Astrocyte (in vitro differentiated cells and primary cell): Measurements from ENCODE around the gene SUSD3. TPM values are rescaled to one million over a fixed set of nuclear protein-coding genes. Genes with fewer than 3 reads are reported as not detected.

Experiments used
- DNase-seq: peaks from one replicate; pipeline ENCODE4 v3.0.0-alpha.2; 2010; ENCODE audit warnings: low read depth
- FAIRE-seq: peaks from 2 replicates; lab custom pipeline; 2011; peaks lifted over from hg19 to GRCh38; lab: Jason Lieb, UNC
- H2AFZ ChIP-seq: 2 replicates; pipeline ENCODE4 v1.6.0; 2012; ENCODE audit warnings: low read depth, low read length, inconsistent platforms
- H3K27ac ChIP-seq: 2 replicates; pipeline ENCODE4 v1.5.1; 2011; ENCODE audit warnings: low read depth, low read length, inconsistent platforms
- H3K27me3 ChIP-seq: 2 replicates; pipeline ENCODE4 v1.6.0; 2011; ENCODE audit warnings: low read length, inconsistent platforms; ENCODE audit not compliant: insufficient read depth
- H3K36me3 ChIP-seq: 2 replicates; pipeline ENCODE4 v1.5.1; 2011; ENCODE audit warnings: low read length, inconsistent platforms; ENCODE audit not compliant: insufficient read depth
- H3K4me1 ChIP-seq: 2 replicates; pipeline ENCODE4 v1.5.1; 2011; ENCODE audit warnings: low read length, inconsistent platforms; ENCODE audit not compliant: insufficient read depth
- H3K4me2 ChIP-seq: 2 replicates; pipeline ENCODE4 v1.6.0; 2012; ENCODE audit warnings: low read length, inconsistent platforms
- H3K4me3 ChIP-seq: 2 replicates; pipeline ENCODE4 v1.5.1; 2011; ENCODE audit warnings: low read depth, mild to moderate bottlenecking, low read length, inconsistent platforms; ENCODE audit not compliant: insufficient read depth
- H3K79me2 ChIP-seq: 2 replicates; pipeline ENCODE4 v1.6.0; 2012; ENCODE audit warnings: mild to moderate bottlenecking, low read length, inconsistent platforms; ENCODE audit not compliant: insufficient read depth
- H3K9ac ChIP-seq: 2 replicates; pipeline ENCODE4 v1.6.0; 2012; ENCODE audit warnings: mild to moderate bottlenecking, low read length, inconsistent platforms
- H3K9me3 ChIP-seq: 2 replicates; pipeline ENCODE4 v1.5.1; 2012; ENCODE audit warnings: low read depth, mild to moderate bottlenecking, low read length, inconsistent platforms; ENCODE audit not compliant: insufficient read depth
- H4K20me1 ChIP-seq: 2 replicates; pipeline ENCODE4 v1.6.0; 2012; ENCODE audit warnings: low read length, inconsistent platforms; ENCODE audit not compliant: insufficient read depth
- H3K27ac Mint-ChIP-seq: one replicate; pipeline ENCODE4 v1.8.0; 2021; ENCODE audit warnings: mild to moderate bottlenecking, mixed read lengths; ENCODE audit not compliant: unreplicated experiment
- H3K27me3 Mint-ChIP-seq: one replicate; pipeline ENCODE4 v1.8.0; 2021; ENCODE audit warnings: low read depth, mixed read lengths; ENCODE audit not compliant: unreplicated experiment
- H3K36me3 Mint-ChIP-seq: one replicate; pipeline ENCODE4 v1.8.0; 2021; ENCODE audit warnings: low read depth, mixed read lengths; ENCODE audit not compliant: unreplicated experiment
- H3K4me1 Mint-ChIP-seq: one replicate; pipeline ENCODE4 v1.8.0; 2021; ENCODE audit warnings: low read depth, mixed read lengths; ENCODE audit not compliant: unreplicated experiment
- H3K4me3 Mint-ChIP-seq: one replicate; pipeline ENCODE4 v1.8.0; 2021; ENCODE audit warnings: mild to moderate bottlenecking, moderate library complexity, mixed read lengths; ENCODE audit not compliant: unreplicated experiment
- H3K9me3 Mint-ChIP-seq: one replicate; pipeline ENCODE4 v1.8.0; 2021; ENCODE audit warnings: mild to moderate bottlenecking, mixed read lengths; ENCODE audit not compliant: unreplicated experiment
- EZH2 ChIP-seq: IDR thresholded peaks from 2 replicates; pipeline ENCODE4 v1.6.1; 2012; ENCODE audit warnings: mild to moderate bottlenecking, low read length, inconsistent platforms; ENCODE audit not compliant: insufficient read depth
- total RNA-seq: library from RNA; stranded (reverse); gene quantifications from 2 replicates; pipeline ENCODE4 v1.2.1, GENCODE V29; 2021
- TF ChIP-seq, protein P1 (sequence below): IDR thresholded peaks from 2 replicates; pipeline ENCODE4 v1.5.1; 2011; ENCODE audit warnings: low read depth, mild to moderate bottlenecking, inconsistent platforms, low read length, moderate library complexity; ENCODE audit not compliant: insufficient read depth

Gene SUSD3
- total RNA-seq, 1 donor from 2014 or later = not detected

DNA sequence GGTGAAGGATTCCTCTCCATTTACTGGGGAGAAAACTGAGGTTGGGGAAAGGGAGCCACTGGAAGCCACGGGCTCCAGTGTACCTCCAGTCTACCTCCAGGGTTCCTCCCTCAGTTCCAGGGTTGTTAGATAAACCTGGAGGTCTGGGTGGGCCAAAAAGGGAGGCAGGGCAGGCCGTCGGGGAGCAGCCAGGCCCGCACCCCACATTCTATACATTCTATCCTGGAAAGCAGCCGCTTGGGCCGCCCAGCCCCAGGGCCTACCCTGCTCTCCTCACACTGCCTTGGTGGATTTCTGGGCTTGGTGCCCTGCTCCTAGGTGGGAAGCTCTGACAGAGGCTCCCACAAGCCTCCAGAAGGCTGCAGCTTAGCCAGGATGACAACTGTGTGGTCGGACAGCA is 18.1 kb upstream of the SUSD3 start:
- H3K4me3 Mint-ChIP-seq = no peak overlapping the region
- no peak overlapping the region for H3K9ac ChIP-seq
- no peaks in the 10 kb centered on the region for H3K27me3 ChIP-seq
- H3K9me3 ChIP-seq = no peaks in the 10 kb centered on the region
- no peak for DNase-seq
- no peak for TF ChIP-seq EZH2
- TF ChIP-seq, protein P1, sequence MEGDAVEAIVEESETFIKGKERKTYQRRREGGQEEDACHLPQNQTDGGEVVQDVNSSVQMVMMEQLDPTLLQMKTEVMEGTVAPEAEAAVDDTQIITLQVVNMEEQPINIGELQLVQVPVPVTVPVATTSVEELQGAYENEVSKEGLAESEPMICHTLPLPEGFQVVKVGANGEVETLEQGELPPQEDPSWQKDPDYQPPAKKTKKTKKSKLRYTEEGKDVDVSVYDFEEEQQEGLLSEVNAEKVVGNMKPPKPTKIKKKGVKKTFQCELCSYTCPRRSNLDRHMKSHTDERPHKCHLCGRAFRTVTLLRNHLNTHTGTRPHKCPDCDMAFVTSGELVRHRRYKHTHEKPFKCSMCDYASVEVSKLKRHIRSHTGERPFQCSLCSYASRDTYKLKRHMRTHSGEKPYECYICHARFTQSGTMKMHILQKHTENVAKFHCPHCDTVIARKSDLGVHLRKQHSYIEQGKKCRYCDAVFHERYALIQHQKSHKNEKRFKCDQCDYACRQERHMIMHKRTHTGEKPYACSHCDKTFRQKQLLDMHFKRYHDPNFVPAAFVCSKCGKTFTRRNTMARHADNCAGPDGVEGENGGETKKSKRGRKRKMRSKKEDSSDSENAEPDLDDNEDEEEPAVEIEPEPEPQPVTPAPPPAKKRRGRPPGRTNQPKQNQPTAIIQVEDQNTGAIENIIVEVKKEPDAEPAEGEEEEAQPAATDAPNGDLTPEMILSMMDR = no peak
- H3K4me1 Mint-ChIP-seq = peaks cover 2% of the 10 kb centered on the region
- H3K27ac ChIP-seq = no peak overlapping the region
- no peaks in the 10 kb centered on the region for H3K79me2 ChIP-seq
- no peak overlapping the region for H3K27ac Mint-ChIP-seq
- peaks cover 12% of the 10 kb centered on the region for H3K27me3 Mint-ChIP-seq
- H3K4me3 ChIP-seq = no peak overlapping the region
- FAIRE-seq = no peak
- no peak overlapping the region for H3K4me2 ChIP-seq
- H4K20me1 ChIP-seq = no peaks in the 10 kb centered on the region
- H3K9me3 Mint-ChIP-seq = peaks cover 4% of the 10 kb centered on the region
- no peaks in the 10 kb centered on the region for H3K4me1 ChIP-seq
- no peaks in the 10 kb centered on the region for H3K36me3 ChIP-seq
- no peaks in the 10 kb centered on the region for H3K36me3 Mint-ChIP-seq
- H2AFZ ChIP-seq = no peak overlapping the region

DNA sequence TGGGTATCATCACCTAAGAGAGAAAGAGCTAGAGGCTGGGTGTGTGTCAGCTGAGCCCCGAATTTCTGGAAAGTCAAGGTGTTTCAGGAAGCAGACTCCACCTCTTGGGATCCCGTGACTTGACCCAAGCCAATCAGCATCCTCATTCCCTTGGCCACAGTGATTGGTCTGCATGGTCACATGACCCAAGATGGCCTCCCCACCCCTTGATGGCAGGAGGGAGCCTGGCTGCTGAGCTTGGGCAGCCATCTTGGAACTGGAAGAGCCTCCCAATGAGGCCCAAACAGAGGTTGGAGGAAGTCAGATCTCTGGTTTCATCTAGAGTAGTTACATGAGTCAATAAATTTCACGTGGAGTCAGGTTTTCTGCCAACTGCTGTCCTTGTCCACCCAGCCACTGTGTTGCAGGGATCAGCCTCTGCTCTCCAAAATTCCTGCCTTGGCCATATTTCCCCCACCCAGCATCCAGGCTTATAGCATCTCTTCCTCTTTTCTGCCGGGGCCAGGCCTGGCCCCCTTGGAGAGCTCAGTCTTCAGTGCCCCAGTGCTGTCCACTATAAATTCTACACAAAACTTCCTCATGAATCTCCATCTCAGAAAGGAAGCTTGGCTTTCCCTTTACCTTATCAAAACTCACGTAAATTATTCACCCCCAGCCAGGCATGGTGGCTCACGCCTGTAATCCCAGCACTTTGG is 17.2 kb upstream of the SUSD3 start:
- Histone ChIP-seq H3K79me2 (no peaks in the 10 kb centered on the region), H3K9me3 (no peaks in the 10 kb centered on the region), H3K4me3 (no peak overlapping the region), H3K27ac (no peak overlapping the region), H3K36me3 (no peaks in the 10 kb centered on the region), H3K4me2 (no peak overlapping the region), H3K4me1 (no peaks in the 10 kb centered on the region), H2AFZ (no peak overlapping the region), H4K20me1 (no peaks in the 10 kb centered on the region), H3K27me3 (no peaks in the 10 kb centered on the region), H3K9ac (no peak overlapping the region)
- no peak for FAIRE-seq
- H3K36me3 Mint-ChIP-seq = no peaks in the 10 kb centered on the region
- H3K9me3 Mint-ChIP-seq = peaks cover 8% of the 10 kb centered on the region
- H3K27ac Mint-ChIP-seq = no peak overlapping the region
- no peak for DNase-seq
- H3K27me3 Mint-ChIP-seq = peaks cover 12% of the 10 kb centered on the region
- no peak overlapping the region for H3K4me3 Mint-ChIP-seq
- TF ChIP-seq EZH2 = no peak
- TF ChIP-seq, protein P1 = no peak
- peaks cover 2% of the 10 kb centered on the region for H3K4me1 Mint-ChIP-seq

DNA sequence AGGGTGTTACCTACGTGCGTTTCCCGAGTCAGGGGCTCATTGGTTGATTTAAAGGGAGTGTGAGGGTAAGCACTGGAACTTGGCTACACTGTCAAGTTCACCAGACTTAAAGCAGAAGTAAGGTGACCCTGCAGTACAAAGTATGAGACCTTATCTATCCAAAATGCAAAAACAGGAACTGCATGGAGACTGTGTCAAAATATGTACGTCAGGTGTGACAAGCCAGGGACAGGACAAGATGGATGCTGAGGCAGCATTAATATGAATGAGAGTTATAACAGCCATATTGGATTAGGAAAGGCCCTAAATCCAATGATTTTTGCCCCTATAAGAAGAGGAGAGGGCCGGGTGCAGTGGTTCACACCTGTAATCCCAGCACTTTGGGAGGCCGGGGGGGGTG is 15.4 kb upstream of the SUSD3 start:
- no peaks in the 10 kb centered on the region for H3K4me1 Mint-ChIP-seq
- Histone ChIP-seq H3K27ac (no peak overlapping the region), H2AFZ (no peak overlapping the region), H3K36me3 (no peaks in the 10 kb centered on the region), H3K4me2 (no peak overlapping the region), H4K20me1 (no peaks in the 10 kb centered on the region), H3K4me3 (no peak overlapping the region), H3K9ac (no peak overlapping the region), H3K9me3 (no peaks in the 10 kb centered on the region), H3K4me1 (no peaks in the 10 kb centered on the region), H3K27me3 (no peaks in the 10 kb centered on the region), H3K79me2 (no peaks in the 10 kb centered on the region)
- peaks cover 12% of the 10 kb centered on the region for H3K27me3 Mint-ChIP-seq
- H3K27ac Mint-ChIP-seq = no peak overlapping the region
- H3K9me3 Mint-ChIP-seq = peaks cover 8% of the 10 kb centered on the region
- no peaks in the 10 kb centered on the region for H3K36me3 Mint-ChIP-seq
- no peak for DNase-seq
- no peak overlapping the region for H3K4me3 Mint-ChIP-seq
- FAIRE-seq = no peak
- TF ChIP-seq, protein P1 = no peak
- TF ChIP-seq EZH2 = no peak
